Neural progenitor cell (in vitro differentiated cells): ENCODE data around the gene DOCK9. TPM values are rescaled to one million over a fixed set of nuclear protein-coding genes. Genes with fewer than 3 reads are reported as not detected.

Experiments
- DNase-seq: peaks from one replicate; pipeline ENCODE4 v3.0.0-alpha.2; 2016; ENCODE audit warnings: low spot score
- H2AFZ ChIP-seq: fragments of 200-600 bp; sonication (generic); replicated peaks from 2 replicates; pipeline ENCODE4 v1.6.1; 2016; ENCODE audit warnings: antibody characterized with exemption
- H3F3A ChIP-seq: fragments of 200-600 bp; sonication (generic); 2 replicates; pipeline ENCODE4 v1.6.1; 2016; ENCODE audit warnings: antibody characterized with exemption, low read depth
- H3K27ac ChIP-seq: fragments of 200-600 bp; sonication (generic); 2 replicates; pipeline ENCODE4 v1.5.1; 2016; ENCODE audit warnings: mild to moderate bottlenecking
- H3K27me3 ChIP-seq: fragments of 200-600 bp; sonication (generic); 2 replicates; pipeline ENCODE4 v1.6.1; 2016; ENCODE audit warnings: mild to moderate bottlenecking, moderate library complexity
- H3K36me3 ChIP-seq: fragments of 200-600 bp; sonication (generic); 2 replicates; pipeline ENCODE4 v1.5.1; 2016
- H3K4me1 ChIP-seq: fragments of 200-600 bp; sonication (generic); 2 replicates; pipeline ENCODE4 v1.6.1; 2016; ENCODE audit warnings: mixed run types
- H3K4me2 ChIP-seq: fragments of 200-600 bp; sonication (generic); 2 replicates; pipeline ENCODE4 v1.6.1; 2016
- H3K4me3 ChIP-seq: fragments of 200-600 bp; sonication (generic); 2 replicates; pipeline ENCODE4 v1.5.1; 2016
- H3K79me2 ChIP-seq: fragments of 200-600 bp; sonication (generic); 2 replicates; pipeline ENCODE4 v1.6.1; 2016; ENCODE audit warnings: low read depth
- H3K9ac ChIP-seq: fragments of 200-600 bp; sonication (generic); 2 replicates; pipeline ENCODE4 v1.6.1; 2016
- H3K9me3 ChIP-seq: fragments of 200-600 bp; sonication (generic); 2 replicates; pipeline ENCODE4 v1.5.1; 2016; ENCODE audit warnings: low read depth
- H4K20me1 ChIP-seq: fragments of 200-600 bp; sonication (generic); 2 replicates; pipeline ENCODE4 v1.6.1; 2016; ENCODE audit warnings: low read depth
- H3K27ac Mint-ChIP-seq: 3 replicates; pipeline ENCODE4 v1.8.0; 2021; ENCODE audit warnings: mixed read lengths
- H3K27me3 Mint-ChIP-seq: 2 replicates; pipeline ENCODE4 v1.8.0; 2022; ENCODE audit warnings: low read depth, mild to moderate bottlenecking, inconsistent platforms, moderate library complexity, mixed read lengths; ENCODE audit not compliant: insufficient read depth
- H3K36me3 Mint-ChIP-seq: 3 replicates; pipeline ENCODE4 v1.8.0; 2021; ENCODE audit warnings: mixed read lengths
- H3K4me1 Mint-ChIP-seq: 3 replicates; pipeline ENCODE4 v1.8.0; 2021; ENCODE audit warnings: mixed read lengths
- H3K4me3 Mint-ChIP-seq: 3 replicates; pipeline ENCODE4 v1.8.0; 2021; ENCODE audit warnings: mild to moderate bottlenecking, moderate library complexity, mixed read lengths
- H3K9me3 Mint-ChIP-seq: 3 replicates; pipeline ENCODE4 v1.8.0; 2020; ENCODE audit warnings: mixed read lengths
- CTCF ChIP-seq: fragments of 200-600 bp; sonication (generic); IDR thresholded peaks from 2 replicates; pipeline ENCODE4 v1.5.1; 2017; ENCODE audit warnings: antibody characterized with exemption, mild to moderate bottlenecking
- EZH2 ChIP-seq: fragments of 200-600 bp; sonication (generic); IDR thresholded peaks from 2 replicates; pipeline ENCODE4 v1.6.1; 2017; ENCODE audit warnings: antibody characterized with exemption, mild to moderate bottlenecking, moderate library complexity
- EZH2phosphoT487 ChIP-seq: fragments of 200-600 bp; sonication (generic); IDR thresholded peaks from 2 replicates; pipeline ENCODE4 v1.6.1; 2017; ENCODE audit warnings: antibody characterized with exemption
- total RNA-seq: library from RNA; depleted of rRNA; stranded (reverse); fragments of >200 nt; gene quantifications from 2 replicates; pipeline ENCODE4 v1.2.3, GENCODE V29; 2015; ENCODE audit warnings: low replicate concordance

DOCK9 gene
- total RNA-seq, 1 donor from 2014 or later = 16.6 TPM

GRCh38 chr13:98892821-98893220, 85.0 kb downstream of the DOCK9 start:
- Mint-ChIP-seq H3K36me3 (no peaks in the 10 kb centered on the region), H3K9me3 (no peaks in the 10 kb centered on the region), H3K27ac (peak overlapping the region; percentile 6), H3K4me3 (no peak overlapping the region), H3K4me1 (peaks cover 13% of the 10 kb centered on the region), H3K27me3 (peaks cover 2% of the 10 kb centered on the region)
- TF ChIP-seq EZH2 (no peak), CTCF (no peak), EZH2phosphoT487 (no peak)
- Histone ChIP-seq H3K27me3 (no peaks in the 10 kb centered on the region), H3K4me1 (peaks cover 9% of the 10 kb centered on the region), H3F3A (no peaks in the 10 kb centered on the region), H3K4me2 (no peak overlapping the region), H3K79me2 (no peaks in the 10 kb centered on the region), H4K20me1 (no peaks in the 10 kb centered on the region), H3K36me3 (no peaks in the 10 kb centered on the region), H3K9me3 (no peaks in the 10 kb centered on the region), H2AFZ (peak overlapping the region; percentile 35), H3K9ac (no peak overlapping the region), H3K4me3 (no peak overlapping the region), H3K27ac (no peak overlapping the region)
- DNase-seq = peak; percentile 23

- H3K4me1 ChIP-seq = peaks cover 9% of the 10 kb centered on the region
- peaks cover 13% of the 10 kb centered on the region for H3K4me1 Mint-ChIP-seq
- H3K36me3 Mint-ChIP-seq = no peaks in the 10 kb centered on the region
- no peak overlapping the region for H3K4me2 ChIP-seq
- peaks cover 2% of the 10 kb centered on the region for H3K27me3 Mint-ChIP-seq
- no peak overlapping the region for H3K27ac ChIP-seq
- no peaks in the 10 kb centered on the region for H3K27me3 ChIP-seq
- H3K9me3 Mint-ChIP-seq = no peaks in the 10 kb centered on the region
- no peaks in the 10 kb centered on the region for H3K9me3 ChIP-seq
- no peak for DNase-seq
- no peak overlapping the region for H3K4me3 ChIP-seq
- TF ChIP-seq CTCF (no peak), EZH2 (no peak), EZH2phosphoT487 (no peak)
- H3K4me3 Mint-ChIP-seq = no peak overlapping the region
- no peak overlapping the region for H2AFZ ChIP-seq
- no peaks in the 10 kb centered on the region for H3F3A ChIP-seq
- H3K79me2 ChIP-seq = no peaks in the 10 kb centered on the region
- no peak overlapping the region for H3K27ac Mint-ChIP-seq
- H3K36me3 ChIP-seq = no peaks in the 10 kb centered on the region
- no peak overlapping the region for H3K9ac ChIP-seq
- no peaks in the 10 kb centered on the region for H4K20me1 ChIP-seq
Measured at GRCh38 chr13:98892077-98892476, 85.8 kb downstream of the DOCK9 start.

- H3K9me3 Mint-ChIP-seq = no peaks in the 10 kb centered on the region
- H3K27ac Mint-ChIP-seq = no peak overlapping the region
- H3K4me3 Mint-ChIP-seq = no peak overlapping the region
- Histone ChIP-seq H3K9me3 (no peaks in the 10 kb centered on the region), H3K4me3 (no peak overlapping the region), H3F3A (no peaks in the 10 kb centered on the region), H3K27me3 (no peaks in the 10 kb centered on the region), H3K79me2 (no peaks in the 10 kb centered on the region), H3K4me2 (no peak overlapping the region), H4K20me1 (no peaks in the 10 kb centered on the region), H3K4me1 (peaks cover 9% of the 10 kb centered on the region), H3K27ac (no peak overlapping the region), H2AFZ (no peak overlapping the region), H3K9ac (no peak overlapping the region), H3K36me3 (no peaks in the 10 kb centered on the region)
- H3K27me3 Mint-ChIP-seq = no peaks in the 10 kb centered on the region
- no peak for DNase-seq
- TF ChIP-seq EZH2phosphoT487 = no peak
- TF ChIP-seq CTCF = no peak
- TF ChIP-seq EZH2 = no peak
- H3K4me1 Mint-ChIP-seq = peaks cover 13% of the 10 kb centered on the region
- H3K36me3 Mint-ChIP-seq = no peaks in the 10 kb centered on the region
Measured at GRCh38 chr13:98890925-98891324, 86.9 kb downstream of the DOCK9 start.
